HUES6 (cell line): Measurements from ENCODE around the gene MYO16.
"Not testable (repeated sequence)": the region's sequence is repeated elsewhere in the genome, so short reads cannot be mapped to it uniquely, and the experiment has no call there.

Experiments used
- H3K27ac ChIP-seq: 2 replicates; pipeline ENCODE4 v1.7.0; 2013; ENCODE audit warnings: low read depth, mild to moderate bottlenecking, low read length, inconsistent platforms
- H3K27me3 ChIP-seq: 2 replicates; pipeline ENCODE4 v1.6.1; 2013; ENCODE audit warnings: low read length; ENCODE audit not compliant: control insufficient read depth, insufficient read depth
- H3K36me3 ChIP-seq: 2 replicates; pipeline ENCODE4 v1.6.1; 2013; ENCODE audit warnings: low read length; ENCODE audit not compliant: control insufficient read depth, insufficient read depth
- H3K4me1 ChIP-seq: 2 replicates; pipeline ENCODE4 v1.6.1; 2013; ENCODE audit warnings: low read length; ENCODE audit not compliant: control insufficient read depth, insufficient read depth
- H3K4me3 ChIP-seq: 2 replicates; pipeline ENCODE4 v1.5.1; 2013; ENCODE audit warnings: low read depth, low read length
- H3K9ac ChIP-seq: one replicate; pipeline ENCODE4 v1.6.1; 2013; ENCODE audit warnings: mild to moderate bottlenecking, low read length
- H3K9me3 ChIP-seq: 2 replicates; pipeline ENCODE4 v1.6.1; 2013; ENCODE audit warnings: low read depth, low read length; ENCODE audit not compliant: control insufficient read depth, insufficient read depth

The MYO16 gene

DNA sequence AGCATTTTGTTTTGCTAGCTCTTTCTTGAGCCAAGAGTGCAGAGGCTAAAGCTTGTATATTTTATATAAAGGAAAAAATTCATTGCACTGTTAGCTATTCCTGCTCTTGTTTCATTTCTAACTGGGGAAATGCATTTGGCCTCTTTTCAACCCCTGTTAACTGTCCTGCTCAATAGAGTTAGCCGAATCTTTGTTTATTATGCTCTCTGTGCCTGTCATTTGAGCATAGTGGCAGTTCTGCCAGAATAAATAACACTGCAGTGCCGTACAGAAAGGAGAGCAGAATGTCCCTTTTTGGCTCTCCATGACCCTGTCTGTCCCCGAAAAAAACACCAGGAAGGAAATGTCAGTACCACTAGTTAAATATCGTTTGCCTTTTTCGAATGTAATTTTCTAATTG is 350.8 kb downstream of the MYO16 start:
- H3K4me3 ChIP-seq = no peak overlapping the region
- H3K27ac ChIP-seq = no peak overlapping the region
- no peaks in the 10 kb centered on the region for H3K4me1 ChIP-seq
- no peaks in the 10 kb centered on the region for H3K36me3 ChIP-seq
- no peaks in the 10 kb centered on the region for H3K27me3 ChIP-seq
- no peaks in the 10 kb centered on the region for H3K9me3 ChIP-seq
- no peak overlapping the region for H3K9ac ChIP-seq

DNA sequence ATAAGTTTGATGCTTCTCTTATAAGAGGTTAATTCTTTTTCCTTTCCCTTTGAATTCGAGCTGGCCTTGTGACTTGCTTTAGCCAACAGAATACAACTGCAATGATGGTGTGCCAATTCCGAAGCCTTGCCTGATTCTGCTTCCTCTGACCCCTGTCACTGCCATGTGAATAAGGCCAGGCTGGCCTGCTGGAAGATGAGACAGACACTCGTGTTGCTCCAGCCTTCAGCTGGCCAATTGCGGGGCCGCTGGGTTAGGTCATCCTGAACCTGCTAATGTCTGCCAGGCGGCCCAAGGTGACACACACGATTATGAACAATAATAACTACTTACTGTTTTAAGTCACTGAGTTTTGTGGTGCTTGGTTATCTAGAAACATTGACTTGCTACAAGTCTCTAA is 352.0 kb downstream of the MYO16 start:
- no peaks in the 10 kb centered on the region for H3K27me3 ChIP-seq
- H3K9ac ChIP-seq = no peak overlapping the region
- no peaks in the 10 kb centered on the region for H3K9me3 ChIP-seq
- H3K36me3 ChIP-seq = no peaks in the 10 kb centered on the region
- H3K4me3 ChIP-seq = no peak overlapping the region
- no peak overlapping the region for H3K27ac ChIP-seq
- H3K4me1 ChIP-seq = no peaks in the 10 kb centered on the region

DNA sequence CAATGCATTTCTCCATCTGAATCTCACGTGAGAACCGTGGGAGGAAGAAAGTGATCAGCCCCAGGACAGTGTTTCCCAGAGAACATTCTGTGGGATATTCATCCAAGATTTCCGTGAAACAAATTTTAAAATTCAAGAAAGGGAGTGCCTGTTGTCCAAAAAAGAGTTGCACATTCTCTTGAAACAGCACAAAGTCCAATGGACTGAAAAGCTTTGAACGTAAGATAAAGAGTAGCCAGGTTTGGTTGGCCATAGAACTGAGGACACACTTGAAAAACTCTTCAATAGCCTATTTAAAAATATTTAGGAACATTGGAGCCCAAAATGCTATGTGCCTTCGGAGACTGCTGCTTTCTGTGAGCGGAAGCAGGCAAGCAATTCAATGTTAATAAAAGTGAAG is 353.9 kb downstream of the MYO16 start:
- H3K27me3 ChIP-seq = no peaks in the 10 kb centered on the region
- no peak overlapping the region for H3K9ac ChIP-seq
- no peak overlapping the region for H3K4me3 ChIP-seq
- peaks cover 10% of the 10 kb centered on the region for H3K4me1 ChIP-seq
- no peaks in the 10 kb centered on the region for H3K9me3 ChIP-seq
- no peaks in the 10 kb centered on the region for H3K36me3 ChIP-seq
- no peak overlapping the region for H3K27ac ChIP-seq

DNA sequence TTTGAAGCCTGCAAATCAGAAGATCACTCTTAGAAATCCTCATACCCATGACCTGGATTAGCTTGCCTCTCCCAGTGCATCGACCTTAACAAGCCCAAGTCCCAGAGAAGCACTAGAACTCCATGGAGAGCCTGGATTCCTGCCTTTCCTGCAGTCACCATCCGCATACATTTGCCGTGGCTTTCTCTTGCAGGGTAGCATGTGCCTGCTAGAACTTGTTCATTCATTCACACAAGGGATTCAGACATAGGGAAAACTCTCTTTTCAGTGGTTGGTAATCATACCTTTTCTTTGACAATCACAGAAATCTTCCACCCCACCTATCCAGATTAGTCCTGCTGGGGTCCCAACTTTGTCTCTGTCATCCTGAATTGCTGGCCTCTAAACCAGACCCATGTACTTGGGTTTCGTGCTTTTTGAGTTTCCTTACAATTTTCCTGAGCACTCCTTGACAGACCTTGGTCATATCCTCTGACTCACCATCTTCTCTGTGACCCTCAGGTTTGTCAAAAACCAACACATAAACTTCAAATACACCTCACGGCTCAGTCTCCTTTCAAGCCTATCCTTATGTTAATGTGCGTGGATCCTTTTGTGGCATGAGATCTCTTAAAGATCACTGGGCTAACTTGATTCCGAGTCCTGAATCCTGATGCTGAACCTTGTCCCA is 355.0 kb downstream of the MYO16 start:
- Histone ChIP-seq H3K27ac (no peak overlapping the region), H3K27me3 (no peaks in the 10 kb centered on the region), H3K9me3 (no peaks in the 10 kb centered on the region), H3K36me3 (no peaks in the 10 kb centered on the region), H3K9ac (no peak overlapping the region), H3K4me3 (no peak overlapping the region), H3K4me1 (peaks cover 12% of the 10 kb centered on the region)

DNA sequence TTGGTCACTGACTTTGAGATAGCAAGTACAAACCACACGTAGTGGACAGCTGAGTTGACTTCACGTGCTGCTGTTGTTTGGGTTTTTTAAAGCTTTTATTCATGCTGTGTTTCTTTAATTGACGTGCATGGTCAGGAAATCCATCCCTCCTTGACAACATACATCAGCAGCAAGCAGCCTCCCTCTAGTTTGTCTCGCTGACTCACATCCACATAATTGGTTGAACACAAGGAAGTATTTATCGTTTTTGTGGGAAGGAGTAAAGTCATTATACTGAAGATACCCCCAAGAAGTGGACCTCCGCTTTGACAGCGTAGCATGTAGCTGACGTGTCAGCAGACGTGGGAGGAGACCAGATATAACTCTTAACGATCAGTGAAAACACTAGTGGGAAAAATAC is 355.8 kb downstream of the MYO16 start:
- no peaks in the 10 kb centered on the region for H3K27me3 ChIP-seq
- peaks cover 12% of the 10 kb centered on the region for H3K4me1 ChIP-seq
- no peaks in the 10 kb centered on the region for H3K9me3 ChIP-seq
- H3K9ac ChIP-seq = no peak overlapping the region
- no peak overlapping the region for H3K27ac ChIP-seq
- H3K36me3 ChIP-seq = no peaks in the 10 kb centered on the region
- no peak overlapping the region for H3K4me3 ChIP-seq

DNA sequence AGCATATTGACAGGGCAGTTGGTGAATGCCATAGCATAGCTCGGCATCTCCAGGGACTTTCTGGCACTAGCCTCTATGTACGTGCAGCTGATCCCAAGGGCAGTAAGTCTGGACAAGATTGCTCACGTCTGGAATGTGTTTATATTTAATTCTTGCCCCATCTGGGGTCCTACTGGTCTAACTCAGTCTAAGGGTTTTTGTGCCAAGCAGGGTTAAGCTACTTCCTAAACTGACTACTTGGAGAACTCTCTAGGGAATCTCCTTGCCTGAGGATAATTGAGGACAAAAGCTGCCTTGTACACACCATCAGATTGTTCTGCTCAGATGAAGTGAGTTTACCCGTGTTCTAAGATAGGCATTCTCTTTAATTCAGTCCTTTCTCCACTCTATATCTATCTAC is 358.1 kb downstream of the MYO16 start:
- H3K4me3 ChIP-seq = no peak overlapping the region
- H3K27me3 ChIP-seq = no peaks in the 10 kb centered on the region
- H3K27ac ChIP-seq = no peak overlapping the region
- no peak overlapping the region for H3K9ac ChIP-seq
- H3K4me1 ChIP-seq = peaks cover 12% of the 10 kb centered on the region
- no peaks in the 10 kb centered on the region for H3K36me3 ChIP-seq
- H3K9me3 ChIP-seq = no peaks in the 10 kb centered on the region

DNA sequence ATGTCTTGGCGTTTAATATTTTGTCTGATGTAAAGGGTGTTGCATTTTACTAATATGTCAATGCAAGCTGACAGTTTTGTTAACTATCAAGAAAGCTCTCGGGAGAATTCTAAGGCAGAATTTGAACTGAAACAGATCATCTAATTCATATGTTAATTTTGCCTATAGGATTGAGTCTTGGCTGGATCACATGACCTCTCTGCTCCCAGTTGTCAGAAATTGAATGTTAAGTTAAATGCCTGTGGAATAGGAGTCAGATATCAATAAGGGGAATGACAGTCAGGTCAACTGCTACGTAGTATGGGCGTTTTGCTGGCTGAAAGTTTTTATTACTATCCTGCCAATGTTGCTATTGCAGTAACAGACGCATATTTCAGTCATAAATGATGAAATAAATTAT is 358.5 kb downstream of the MYO16 start:
- Histone ChIP-seq H3K9me3 (no peaks in the 10 kb centered on the region), H3K4me3 (no peak overlapping the region), H3K27ac (no peak overlapping the region), H3K36me3 (no peaks in the 10 kb centered on the region), H3K4me1 (peaks cover 12% of the 10 kb centered on the region), H3K27me3 (no peaks in the 10 kb centered on the region), H3K9ac (no peak overlapping the region)

DNA sequence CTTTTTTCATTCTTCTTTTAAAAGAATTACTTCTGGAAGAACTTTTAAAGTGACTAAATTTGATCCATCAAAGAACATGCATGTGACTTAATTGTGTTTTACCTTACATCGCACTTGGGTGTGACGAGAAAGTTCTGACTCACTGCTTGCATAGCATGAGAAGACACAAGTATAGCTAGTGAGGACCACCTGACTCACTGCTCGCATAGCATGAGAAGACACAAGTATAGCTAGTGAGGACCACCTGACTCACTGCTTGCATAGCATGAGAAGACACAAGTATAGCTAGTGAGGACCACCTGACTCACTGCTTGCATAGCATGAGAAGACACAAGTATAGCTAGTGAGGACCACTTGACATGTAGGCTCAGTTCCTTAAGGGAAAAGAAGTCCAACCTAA is 362.0 kb downstream of the MYO16 start:
- not testable (repeated sequence) for H3K27me3 ChIP-seq, H3K9me3 ChIP-seq, H3K27ac ChIP-seq, H3K9ac ChIP-seq, H3K36me3 ChIP-seq, H3K4me3 ChIP-seq
- H3K4me1 ChIP-seq = peaks cover 12% of the 10 kb centered on the region

DNA sequence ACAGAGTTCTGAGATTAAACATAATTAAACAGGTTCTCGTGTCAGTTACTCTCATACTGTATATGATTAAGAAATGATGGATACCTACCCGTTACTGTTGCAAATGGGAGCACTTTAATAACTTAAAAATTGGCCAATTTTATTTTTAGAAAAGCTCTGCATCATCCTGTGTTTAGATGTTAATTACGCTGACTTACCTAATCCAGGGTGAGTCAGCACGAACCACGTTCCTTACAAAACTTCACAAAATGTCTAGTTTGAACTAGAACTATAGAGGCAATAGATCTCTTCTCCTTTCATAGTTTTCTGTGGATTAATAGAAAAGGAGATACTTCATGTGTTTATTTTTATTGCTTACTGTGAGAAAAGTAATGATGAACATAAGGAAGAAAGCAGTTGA is 363.9 kb downstream of the MYO16 start:
- Histone ChIP-seq H3K36me3 (no peaks in the 10 kb centered on the region), H3K4me1 (peaks cover 2% of the 10 kb centered on the region; the same call in 1 of the 2 replicates), H3K9ac (no peak overlapping the region), H3K9me3 (no peaks in the 10 kb centered on the region), H3K27me3 (no peaks in the 10 kb centered on the region), H3K27ac (no peak overlapping the region), H3K4me3 (no peak overlapping the region)

DNA sequence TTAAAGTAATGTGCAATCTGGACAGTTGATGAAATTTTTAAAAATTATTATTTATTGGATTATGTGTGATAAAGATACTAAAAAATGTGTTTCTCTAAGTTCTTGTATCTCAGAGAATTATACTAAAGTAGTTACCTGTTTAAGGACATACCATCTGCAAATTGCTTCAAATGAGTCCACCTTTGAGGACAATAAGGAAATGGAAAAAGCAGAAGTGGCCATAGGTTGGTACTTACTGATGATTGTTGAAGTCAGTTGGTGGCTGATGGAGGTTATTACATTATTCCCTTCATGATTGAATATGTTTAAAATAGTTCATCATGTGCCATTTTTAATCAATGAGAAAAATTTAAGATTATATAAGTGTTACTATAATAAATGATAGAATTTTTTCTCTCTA is 367.0 kb downstream of the MYO16 start:
- no peaks in the 10 kb centered on the region for H3K27me3 ChIP-seq
- no peak overlapping the region for H3K9ac ChIP-seq
- no peak overlapping the region for H3K27ac ChIP-seq
- H3K36me3 ChIP-seq = no peaks in the 10 kb centered on the region
- H3K4me3 ChIP-seq = no peak overlapping the region
- H3K4me1 ChIP-seq = no peaks in the 10 kb centered on the region; the same call in 1 of the 2 replicates
- H3K9me3 ChIP-seq = no peaks in the 10 kb centered on the region

DNA sequence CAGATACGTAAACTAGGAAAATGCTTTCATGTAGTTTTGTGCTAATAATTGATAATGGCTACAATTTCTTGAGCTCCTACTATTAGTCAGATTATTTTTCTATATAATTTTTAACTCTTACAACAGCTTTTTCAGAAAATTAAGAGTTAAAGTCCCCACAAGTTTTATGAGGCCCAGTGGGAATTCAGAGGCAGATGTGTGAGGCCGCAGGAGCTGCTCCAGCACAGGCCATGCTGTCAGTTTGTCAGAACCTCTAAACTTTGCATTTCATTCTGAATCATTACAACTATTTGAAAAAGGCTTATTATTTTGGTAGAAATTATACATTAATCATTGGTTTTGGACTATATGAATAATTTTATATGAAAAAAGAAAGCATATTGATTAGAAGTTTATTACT is 370.8 kb downstream of the MYO16 start:
- Histone ChIP-seq H3K9ac (no peak overlapping the region), H3K27me3 (no peaks in the 10 kb centered on the region), H3K36me3 (no peaks in the 10 kb centered on the region), H3K4me3 (no peak overlapping the region), H3K9me3 (no peaks in the 10 kb centered on the region), H3K27ac (no peak overlapping the region), H3K4me1 (no peaks in the 10 kb centered on the region)

DNA sequence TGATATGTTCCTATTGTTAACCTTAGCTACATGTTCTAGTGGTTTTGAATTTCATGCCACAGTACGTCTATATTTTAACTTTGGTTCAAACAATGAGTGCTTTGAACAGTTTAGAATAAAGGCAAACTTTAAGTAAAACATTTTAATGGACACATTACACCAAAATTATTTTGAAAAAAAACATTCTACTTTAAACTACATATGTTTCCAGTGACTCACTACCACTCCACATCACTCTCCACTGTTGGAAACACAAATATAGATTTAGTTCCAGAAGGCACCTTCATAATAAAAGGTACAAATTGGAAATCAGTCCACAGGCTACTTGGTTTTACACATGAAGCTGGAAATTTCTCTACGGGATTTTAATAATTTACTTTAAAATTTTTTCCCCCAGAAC is 373.5 kb downstream of the MYO16 start:
- H3K27me3 ChIP-seq = no peaks in the 10 kb centered on the region

More for the DNA sequence above, 373.5 kb downstream of the MYO16 start:
- Histone ChIP-seq H3K4me3 (no peak overlapping the region), H3K4me1 (no peaks in the 10 kb centered on the region), H3K36me3 (no peaks in the 10 kb centered on the region), H3K9me3 (no peaks in the 10 kb centered on the region), H3K27ac (no peak overlapping the region), H3K9ac (no peak overlapping the region)
